Calu3 (cell line): ENCODE measurements around the gene NCBP3. TPM values are rescaled to one million over a fixed set of nuclear protein-coding genes. Genes with fewer than 3 reads are reported as not detected.

Experiments used
- BruUV-seq: library from RNA; stranded (reverse); fragments of 400-500 nt; replicated peaks from 2 replicates; lab custom pipeline; 2021; lab: Mats Ljungman, UMichigan
- CTCF ChIA-PET: fragments of 300-600 bp; sonication (Branson Sonifier 250); formaldehyde crosslinking; loops from one replicate; lab custom pipeline; 2022; ENCODE audit warnings: antibody characterized with exemption; lab: Charles Lee
- DNase-seq: peaks from one replicate; pipeline ENCODE4 v3.0.0; 2022
- H3K27ac Mint-ChIP-seq: one replicate; pipeline ENCODE4 v1.8.0; 2022; ENCODE audit warnings: mixed read lengths; ENCODE audit not compliant: unreplicated experiment
- H3K27me3 Mint-ChIP-seq: one replicate; pipeline ENCODE4 v1.8.0; 2022; ENCODE audit warnings: mixed read lengths; ENCODE audit not compliant: unreplicated experiment
- H3K36me3 Mint-ChIP-seq: one replicate; pipeline ENCODE4 v1.8.0; 2022; ENCODE audit warnings: mild to moderate bottlenecking, moderate library complexity, mixed read lengths; ENCODE audit not compliant: insufficient read depth, unreplicated experiment
- H3K4me1 Mint-ChIP-seq: one replicate; pipeline ENCODE4 v1.8.0; 2022; ENCODE audit warnings: mild to moderate bottlenecking, low read depth, mixed read lengths; ENCODE audit not compliant: unreplicated experiment
- H3K4me3 Mint-ChIP-seq: one replicate; pipeline ENCODE4 v1.8.0; 2022; ENCODE audit warnings: mild to moderate bottlenecking, low read depth, moderate library complexity, mixed read lengths; ENCODE audit not compliant: unreplicated experiment
- H3K9me3 Mint-ChIP-seq: one replicate; pipeline ENCODE4 v1.8.0; 2022; ENCODE audit warnings: low read depth, mixed read lengths; ENCODE audit not compliant: unreplicated experiment
- intact Hi-C: fragments of 100-400 bp; cut with micrococcal nuclease; formaldehyde crosslinking; loops from one replicate; pipeline ENCODE4 v1.10.0; 2022; ENCODE audit not compliant: unreplicated experiment
- total RNA-seq: library from RNA; stranded (reverse); gene quantifications from 2 replicates; pipeline ENCODE4 v1.2.3, GENCODE V29; 2022
- TF ChIP-seq, protein P1 (sequence below): fragments of 200-600 bp; IDR thresholded peaks from one replicate; pipeline ENCODE4 v1.8.0; 2022; ENCODE audit warnings: antibody characterized with exemption; ENCODE audit not compliant: unreplicated experiment

Gene NCBP3
- total RNA-seq, 1 experiment from 2014 or later, result 25.4 TPM

DNA sequence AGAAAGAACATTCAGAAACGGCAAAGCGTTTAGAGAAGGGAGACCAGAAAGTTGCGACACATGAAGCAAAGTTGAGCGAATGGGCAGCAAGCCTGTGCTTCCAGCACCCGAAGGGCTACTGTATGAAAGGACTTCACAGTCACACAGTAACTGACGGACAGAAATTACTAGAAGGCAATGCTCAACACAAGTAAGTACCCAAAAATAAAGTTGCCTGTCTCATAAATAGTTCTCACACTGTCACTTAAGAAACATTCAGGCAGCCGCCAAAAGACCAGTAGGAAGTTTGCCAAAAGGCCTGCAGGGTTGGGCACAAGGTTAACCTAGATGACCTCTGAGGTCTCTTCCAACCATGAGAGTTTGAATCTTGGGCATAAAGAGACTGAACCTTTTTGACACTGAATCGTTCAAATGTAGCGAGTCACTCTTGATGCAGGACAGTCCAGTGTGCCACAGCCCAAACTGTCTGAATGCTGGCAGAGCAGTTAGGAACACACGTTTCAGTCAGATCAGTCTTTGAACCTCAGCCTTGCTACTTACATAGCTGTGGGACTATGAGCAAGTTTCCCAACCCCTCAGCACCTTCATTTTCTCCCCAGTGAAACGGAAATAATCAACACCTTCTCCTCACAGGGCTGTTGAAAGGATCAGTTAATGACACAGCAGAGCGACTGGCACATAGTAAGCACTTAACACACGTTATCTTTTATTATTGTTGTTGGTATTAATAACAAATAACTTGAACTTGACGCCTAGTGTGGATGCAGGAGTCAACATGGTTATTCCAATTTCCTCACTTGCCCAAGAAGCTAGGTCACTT, 10.4 kb downstream of the NCBP3 start:
- Mint-ChIP-seq H3K27me3 (no peaks in the 10 kb centered on the region), H3K4me3 (no peak overlapping the region), H3K36me3 (peaks cover 9% of the 10 kb centered on the region), H3K27ac (no peak overlapping the region), H3K9me3 (no peaks in the 10 kb centered on the region), H3K4me1 (peaks cover 12% of the 10 kb centered on the region)
- no peak for DNase-seq
- BruUV-seq, result no TSS peak
- intact Hi-C loops, result no loop called here
- TF ChIP-seq, protein P1, sequence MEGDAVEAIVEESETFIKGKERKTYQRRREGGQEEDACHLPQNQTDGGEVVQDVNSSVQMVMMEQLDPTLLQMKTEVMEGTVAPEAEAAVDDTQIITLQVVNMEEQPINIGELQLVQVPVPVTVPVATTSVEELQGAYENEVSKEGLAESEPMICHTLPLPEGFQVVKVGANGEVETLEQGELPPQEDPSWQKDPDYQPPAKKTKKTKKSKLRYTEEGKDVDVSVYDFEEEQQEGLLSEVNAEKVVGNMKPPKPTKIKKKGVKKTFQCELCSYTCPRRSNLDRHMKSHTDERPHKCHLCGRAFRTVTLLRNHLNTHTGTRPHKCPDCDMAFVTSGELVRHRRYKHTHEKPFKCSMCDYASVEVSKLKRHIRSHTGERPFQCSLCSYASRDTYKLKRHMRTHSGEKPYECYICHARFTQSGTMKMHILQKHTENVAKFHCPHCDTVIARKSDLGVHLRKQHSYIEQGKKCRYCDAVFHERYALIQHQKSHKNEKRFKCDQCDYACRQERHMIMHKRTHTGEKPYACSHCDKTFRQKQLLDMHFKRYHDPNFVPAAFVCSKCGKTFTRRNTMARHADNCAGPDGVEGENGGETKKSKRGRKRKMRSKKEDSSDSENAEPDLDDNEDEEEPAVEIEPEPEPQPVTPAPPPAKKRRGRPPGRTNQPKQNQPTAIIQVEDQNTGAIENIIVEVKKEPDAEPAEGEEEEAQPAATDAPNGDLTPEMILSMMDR, result no peak
- CTCF ChIA-PET, result interaction anchor here (0.5 to 0.8 kb wide), 2 partner anchors 10 to 11 kb away, joined by 3 to 10 read pairs; partner anchors contain the start of gene NCBP3

GRCh38 chr17:3834811-3835210, 11.2 kb downstream of the NCBP3 start:
- H3K4me1 Mint-ChIP-seq, result peaks cover 12% of the 10 kb centered on the region
- no peak for DNase-seq
- no peak overlapping the region for H3K27ac Mint-ChIP-seq
- H3K36me3 Mint-ChIP-seq, result peaks cover 8% of the 10 kb centered on the region
- CTCF ChIA-PET, result interaction anchor here (0.5 kb wide), 1 partner anchor 11 kb away, joined by 10 read pairs; the partner anchor contains the start of gene NCBP3
- TF ChIP-seq, protein P1, result no peak
- H3K9me3 Mint-ChIP-seq, result no peaks in the 10 kb centered on the region
- no peak overlapping the region for H3K4me3 Mint-ChIP-seq
- no TSS peak for BruUV-seq
- intact Hi-C loops, result no loop called here
- no peaks in the 10 kb centered on the region for H3K27me3 Mint-ChIP-seq

DNA sequence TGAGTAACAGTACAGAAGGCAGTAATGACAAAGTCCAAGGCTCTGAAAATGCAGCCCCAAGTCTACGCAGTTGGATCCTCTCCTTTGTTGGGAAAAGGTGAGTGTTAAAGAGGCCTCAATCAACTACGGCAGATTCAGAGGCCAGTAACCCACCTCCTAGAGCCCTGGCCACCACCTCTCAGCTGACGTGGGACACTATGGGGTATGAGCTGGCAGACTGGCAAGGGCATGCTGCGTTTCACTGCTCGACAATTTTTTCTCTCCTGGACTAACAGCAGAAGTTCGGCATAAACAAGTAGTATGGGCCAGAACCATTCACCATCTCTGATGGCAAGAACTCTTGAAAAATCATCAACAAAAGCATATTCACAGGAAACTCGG, 17.2 kb downstream of the NCBP3 start:
- no peak overlapping the region for H3K27ac Mint-ChIP-seq
- peaks cover 6% of the 10 kb centered on the region for H3K36me3 Mint-ChIP-seq
- H3K9me3 Mint-ChIP-seq, result no peaks in the 10 kb centered on the region
- no peak overlapping the region for H3K4me3 Mint-ChIP-seq
- CTCF ChIA-PET, result no interaction called here
- TF ChIP-seq, protein P1, result no peak
- no peaks in the 10 kb centered on the region for H3K4me1 Mint-ChIP-seq
- intact Hi-C loops, result no loop called here
- BruUV-seq, result no TSS peak
- no peaks in the 10 kb centered on the region for H3K27me3 Mint-ChIP-seq
- DNase-seq, result no peak

DNA sequence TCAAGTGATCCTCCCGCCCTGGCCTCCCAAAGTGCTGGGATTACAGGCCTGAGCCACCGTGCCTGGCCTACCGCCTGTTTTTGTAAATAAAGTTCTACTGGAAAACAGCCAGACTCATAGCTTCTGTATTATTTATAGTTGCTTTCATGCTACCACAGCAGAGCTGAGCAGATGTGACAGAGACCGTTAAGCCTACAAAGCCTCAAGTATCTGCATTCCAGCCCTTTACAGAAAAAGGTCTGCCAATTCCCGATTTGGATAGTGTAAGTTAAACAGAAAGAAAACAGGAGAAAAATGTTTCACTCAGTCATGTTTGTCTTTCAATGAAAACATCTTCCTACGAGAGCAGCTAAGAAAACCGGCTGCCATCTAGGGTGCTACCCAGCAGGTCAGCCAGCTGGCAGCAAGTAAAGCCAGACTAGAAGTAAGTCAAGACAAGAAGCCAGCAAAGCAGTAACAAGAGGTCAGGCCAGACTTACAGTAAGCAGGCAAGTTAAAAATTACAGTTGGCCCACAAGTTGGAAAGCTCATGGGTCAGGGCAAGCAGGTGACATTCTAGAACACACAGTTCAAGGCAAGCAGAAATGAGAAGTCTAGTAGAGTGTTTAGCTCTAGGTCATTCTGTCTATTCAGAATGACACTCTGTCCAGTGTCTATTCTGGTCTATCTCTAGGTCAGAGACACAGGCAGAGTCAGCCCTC, 17.7 kb downstream of the NCBP3 start:
- Mint-ChIP-seq H3K27me3 (no peaks in the 10 kb centered on the region), H3K4me3 (no peak overlapping the region), H3K27ac (no peak overlapping the region), H3K36me3 (peaks cover 6% of the 10 kb centered on the region), H3K4me1 (no peaks in the 10 kb centered on the region), H3K9me3 (no peaks in the 10 kb centered on the region)
- no TSS peak for BruUV-seq
- TF ChIP-seq, protein P1, result no peak
- DNase-seq, result no peak
- CTCF ChIA-PET, result no interaction called here
- intact Hi-C loops, result no loop called here
